Psoas muscle (tissue), 8 donors: ENCODE results near the gene CNOT2. TPM values are rescaled to one million over a fixed set of nuclear protein-coding genes. Genes with fewer than 3 reads are reported as not detected.

Source experiments
- ATAC-seq, 4 donors: fragments of 200-7000 bp; cut with Tn5 transposase; one replicate each; pipeline ENCODE4 v1.9.1; 2020; ENCODE audit warnings: moderate library complexity in 3 of 4, mild to moderate bottlenecking in 2 of 4
- DNase-seq, 2 donors: peaks; one replicate each; pipeline ENCODE4 v3.0.0-alpha.2; 2020
- H3K27ac ChIP-seq: fragments of 200-600 bp; one replicate; pipeline ENCODE4 v1.8.0; 2022
- H3K27me3 ChIP-seq, 3 donors: fragments of 200-600 bp in 1 of 3; one replicate each; pipeline versions ENCODE4 v1.6.1 to v1.8.0; 2013 to 2022; ENCODE audit warnings: low read length in 2 of 3, mild to moderate bottlenecking in 2 of 3, moderate library complexity in 1 of 3; ENCODE audit not compliant: insufficient read depth in 3 of 3
- H3K36me3 ChIP-seq, 2 donors: fragments of 200-600 bp in 1 of 2; one replicate each; pipeline versions ENCODE4 v1.6.1 to v1.8.0; 2013 to 2022; ENCODE audit warnings: low read depth in 1 of 2, mild to moderate bottlenecking in 1 of 2, moderate library complexity in 1 of 2; ENCODE audit not compliant: insufficient read depth in 1 of 2
- H3K4me1 ChIP-seq: fragments of 200-600 bp; one replicate; pipeline ENCODE4 v1.8.0; 2022
- H3K4me3 ChIP-seq: fragments of 200-600 bp; one replicate; pipeline ENCODE4 v1.8.0; 2022; ENCODE audit warnings: mild to moderate bottlenecking
- H3K9me3 ChIP-seq: fragments of 200-600 bp; one replicate; pipeline ENCODE4 v1.8.0; 2022
- CTCF ChIP-seq: fragments of 200-600 bp; IDR thresholded peaks from one replicate; pipeline ENCODE4 v1.8.0; 2022; ENCODE audit warnings: antibody characterized with exemption
- WGBS, 3 donors: extraction: QIAGEN DNeasy Blood & Tissue Kit; methylation state at CpG; one replicate each; pipeline versions ENCODE4 v1.1.6 to v1.1.7; 2013; 5-methylcytosine and 5-hydroxymethylcytosine counted together
- intact Hi-C, 2 donors: fragments of 100-400 bp; cut with DNase I; formaldehyde crosslinking; loops; one replicate each; pipeline versions ENCODE4 v1.11.0 to v1.14.2; 2022
- polyA plus RNA-seq, 3 donors: library from polyadenylated mRNA; stranded (reverse); fragments of 200-250 nt; gene quantifications; one replicate each; pipeline ENCODE4 v1.2.3, GENCODE V29; 2013
- total RNA-seq, 4 donors: library from RNA; stranded (reverse); fragmentation: NEBNext Ultra II Directional in 2 of 4; extraction: Animal tissue kit (Norgen Biotek cat#: 25700) in 2 of 4; gene quantifications; one replicate each; pipeline versions ENCODE4 v1.2.1 to v1.2.4, GENCODE V29; 2021 to 2023
- donor health status: healthy with polysubstance abuse.
- donor health status: DM: no; HTN: no; CAD: no; lungs with moderate emphysema.
- donor health status: Bipolar disorder and iron deficiency.
- donor health status: healthy.
- donor health status: DM: yes; HTN: yes; CAD: no.
- donor health status: DM: no; HTN: no; CAD: no.
- donor health status: DM: no; HTN: no; CAD: no.
- donor health status: DM: yes; HTN: yes; CAD: no.

CNOT2 gene
- total and polyA plus RNA-seq, 7 donors: 28.5 to 46.3 (median 34.7) TPM

DNA sequence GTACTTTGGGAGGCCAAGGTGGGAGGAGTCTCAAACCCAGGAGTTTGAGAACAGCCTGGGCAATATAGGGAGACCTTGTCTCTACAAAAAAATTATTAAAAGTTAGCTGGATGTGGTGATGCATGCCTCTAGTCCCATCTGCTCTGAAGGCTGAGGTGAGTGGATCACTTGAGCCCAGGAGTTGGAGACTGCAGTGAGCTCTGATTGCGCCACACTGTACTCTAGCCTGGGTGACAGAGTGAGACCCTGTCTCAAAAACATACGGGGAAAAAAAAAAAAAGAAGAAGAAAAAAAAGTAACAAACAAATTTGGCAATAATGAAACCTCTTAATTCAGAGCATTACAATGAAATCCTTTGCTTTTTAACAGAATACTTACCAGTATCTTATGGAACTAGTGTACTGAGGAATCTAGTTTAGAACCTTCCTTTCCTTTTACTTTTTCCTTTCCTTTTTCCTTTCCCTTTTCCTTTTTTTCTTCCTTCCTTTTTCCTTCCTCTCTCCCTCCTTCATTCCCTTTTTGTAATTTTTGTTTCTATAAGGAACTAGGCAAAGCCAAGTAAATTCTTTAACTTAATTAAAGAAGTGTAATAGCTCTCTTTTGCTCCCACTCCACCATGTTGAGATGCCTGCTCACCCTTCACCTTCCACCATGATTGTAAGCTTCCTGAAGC, 12.2 kb upstream of the CNOT2 start:
- Histone ChIP-seq H3K9me3 (no peaks in the 10 kb centered on the region), H3K27me3 (no peaks in the 10 kb centered on the region), H3K4me1 (no peaks in the 10 kb centered on the region), H3K36me3 (no peaks in the 10 kb centered on the region), H3K27ac (no peak overlapping the region), H3K4me3 (no peak overlapping the region)
- no peak for TF ChIP-seq CTCF
- ATAC-seq (no peak), DNase-seq (no peak)
- WGBS, 3 donors: 72 to 81% (median 79%) methylated on average over 2 of the region's 2 CpGs
- intact Hi-C loops: no loop called here

DNA sequence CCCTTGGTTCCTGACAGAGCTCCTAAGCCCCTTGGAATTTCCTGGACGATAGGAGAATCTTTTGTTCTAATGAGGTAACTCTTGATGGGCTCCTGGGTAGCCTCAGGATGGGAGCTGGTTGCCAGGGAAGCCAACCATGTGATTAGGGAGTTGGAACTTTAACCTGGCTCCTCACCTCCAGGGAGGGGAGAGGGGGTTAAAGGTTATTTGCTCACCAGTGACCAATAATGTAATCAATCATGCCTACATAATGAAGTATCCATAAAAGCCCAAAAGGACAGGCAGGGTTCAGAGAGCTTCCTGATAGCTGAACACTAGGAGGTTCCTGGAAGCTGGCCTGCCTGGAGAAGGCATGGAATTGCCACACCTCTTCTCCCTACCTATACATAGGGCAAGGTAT, 6.2 kb upstream of the CNOT2 start:
- no peak overlapping the region for H3K4me3 ChIP-seq
- no peak for TF ChIP-seq CTCF
- ATAC-seq (no peak), DNase-seq (no peak)
- H3K36me3 ChIP-seq: peaks cover 0 to 45% of the 10 kb centered on the region in 2 donors
- no peaks in the 10 kb centered on the region for H3K27me3 ChIP-seq
- no peaks in the 10 kb centered on the region for H3K9me3 ChIP-seq
- intact Hi-C loops: no loop called here
- H3K4me1 ChIP-seq: peaks cover 8% of the 10 kb centered on the region
- H3K27ac ChIP-seq: no peak overlapping the region
- 41 to 50% (median 43%) methylated on average over 1 of the region's 1 CpG for WGBS, 3 donors

DNA sequence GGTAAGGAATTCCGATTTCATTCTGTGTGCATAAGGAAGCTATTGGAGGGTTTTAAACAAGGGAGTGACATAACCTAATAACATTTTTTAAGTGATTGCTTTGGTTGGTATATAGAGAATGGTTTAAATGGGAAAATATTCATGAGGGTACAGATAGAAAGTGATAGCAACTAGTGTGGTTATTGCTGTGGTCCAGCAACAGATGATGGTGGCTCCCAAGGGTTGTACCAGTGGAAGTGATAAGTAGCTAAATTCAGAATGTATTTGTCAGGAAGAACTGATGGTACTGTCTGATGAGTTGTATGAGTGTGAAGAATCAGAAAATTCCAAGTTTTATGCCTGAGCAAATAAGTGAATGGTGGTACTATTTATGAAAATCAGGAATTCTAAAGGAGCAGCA, 2.6 kb upstream of the CNOT2 start:
- 89 to 100% (median 91%) methylated on average over 1 of the region's 1 CpG for WGBS, 3 donors
- Histone ChIP-seq H3K9me3 (no peaks in the 10 kb centered on the region), H3K36me3 (peaks cover 0 to 45% of the 10 kb centered on the region in 2 donors), H3K4me1 (peaks cover 24% of the 10 kb centered on the region), H3K27ac (no peak overlapping the region), H3K4me3 (no peak overlapping the region), H3K27me3 (no peaks in the 10 kb centered on the region)
- TF ChIP-seq CTCF: no peak
- ATAC-seq (no peak), DNase-seq (no peak)
- intact Hi-C loops: loop anchor here in 1 of 2 donors (5.0 kb wide), 2 partner anchors 127 to 338 kb away; partner anchors contain the start of gene KCNMB4

DNA sequence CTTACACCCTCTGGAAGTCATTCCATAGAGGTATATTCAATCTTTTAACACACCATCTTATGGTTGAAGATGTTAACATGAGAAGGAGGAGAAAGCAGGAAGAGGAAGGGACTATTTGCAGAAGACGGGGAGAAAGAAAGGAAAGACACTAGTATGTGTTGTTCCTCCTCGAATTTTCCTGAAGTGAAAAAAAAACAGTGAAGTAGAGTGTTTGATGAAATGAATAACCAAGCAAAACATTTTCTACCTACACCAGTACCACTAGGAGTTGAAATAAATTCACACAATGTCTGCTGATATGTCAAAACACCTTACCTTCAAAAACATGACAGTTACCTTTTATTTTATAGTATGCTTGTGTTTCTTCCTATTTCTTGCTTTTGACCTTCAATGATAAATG, 1.4 kb upstream of the CNOT2 start:
- H3K9me3 ChIP-seq: no peaks in the 10 kb centered on the region
- DNase-seq (no peak), ATAC-seq (no peak)
- peaks cover 36% of the 10 kb centered on the region for H3K4me1 ChIP-seq
- intact Hi-C loops: loop anchor here in 1 of 2 donors (5.0 kb wide), 2 partner anchors 125 to 340 kb away; partner anchors contain the start of gene KCNMB4
- peak overlapping the region; percentile 92 for H3K4me3 ChIP-seq
- 20 to 33% (median 21%) methylated on average over 2 of the region's 2 CpGs for WGBS, 3 donors
- no peaks in the 10 kb centered on the region for H3K27me3 ChIP-seq
- H3K27ac ChIP-seq: peak overlapping the region; percentile 98
- no peak for TF ChIP-seq CTCF
- H3K36me3 ChIP-seq: peaks cover 0 to 44% of the 10 kb centered on the region in 2 donors
